LNCAP (cell line): ENCODE measurements around the gene TNIP3.

ENCODE experiments used
- TF ChIP-seq, protein P1 (sequence below): fragments of 450-650 bp; IDR thresholded peaks from 2 replicates; pipeline ENCODE4 v1.5.1; 2017; ENCODE audit warnings: mild to moderate bottlenecking

The TNIP3 gene

DNA sequence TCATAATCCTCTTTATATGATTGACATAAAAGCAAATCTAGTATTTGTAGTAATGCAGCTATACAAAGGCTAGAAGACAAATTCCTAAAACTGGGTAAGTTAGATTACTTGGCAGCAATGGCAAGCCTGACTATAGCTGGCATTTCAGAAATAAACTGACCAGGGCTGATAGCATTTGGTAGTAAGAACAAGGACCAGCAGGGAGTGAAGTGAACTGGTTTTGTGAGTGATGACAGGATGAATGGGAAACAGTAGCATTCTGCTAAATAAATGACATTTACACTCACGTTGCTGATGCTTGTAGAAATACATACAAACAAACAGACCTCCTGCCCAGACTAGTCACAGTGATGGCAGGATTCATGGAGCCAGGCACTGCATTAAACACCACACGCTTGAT is 31.5 kb upstream of the TNIP3 start:
- TF ChIP-seq, protein P1, sequence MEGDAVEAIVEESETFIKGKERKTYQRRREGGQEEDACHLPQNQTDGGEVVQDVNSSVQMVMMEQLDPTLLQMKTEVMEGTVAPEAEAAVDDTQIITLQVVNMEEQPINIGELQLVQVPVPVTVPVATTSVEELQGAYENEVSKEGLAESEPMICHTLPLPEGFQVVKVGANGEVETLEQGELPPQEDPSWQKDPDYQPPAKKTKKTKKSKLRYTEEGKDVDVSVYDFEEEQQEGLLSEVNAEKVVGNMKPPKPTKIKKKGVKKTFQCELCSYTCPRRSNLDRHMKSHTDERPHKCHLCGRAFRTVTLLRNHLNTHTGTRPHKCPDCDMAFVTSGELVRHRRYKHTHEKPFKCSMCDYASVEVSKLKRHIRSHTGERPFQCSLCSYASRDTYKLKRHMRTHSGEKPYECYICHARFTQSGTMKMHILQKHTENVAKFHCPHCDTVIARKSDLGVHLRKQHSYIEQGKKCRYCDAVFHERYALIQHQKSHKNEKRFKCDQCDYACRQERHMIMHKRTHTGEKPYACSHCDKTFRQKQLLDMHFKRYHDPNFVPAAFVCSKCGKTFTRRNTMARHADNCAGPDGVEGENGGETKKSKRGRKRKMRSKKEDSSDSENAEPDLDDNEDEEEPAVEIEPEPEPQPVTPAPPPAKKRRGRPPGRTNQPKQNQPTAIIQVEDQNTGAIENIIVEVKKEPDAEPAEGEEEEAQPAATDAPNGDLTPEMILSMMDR = no peak

DNA sequence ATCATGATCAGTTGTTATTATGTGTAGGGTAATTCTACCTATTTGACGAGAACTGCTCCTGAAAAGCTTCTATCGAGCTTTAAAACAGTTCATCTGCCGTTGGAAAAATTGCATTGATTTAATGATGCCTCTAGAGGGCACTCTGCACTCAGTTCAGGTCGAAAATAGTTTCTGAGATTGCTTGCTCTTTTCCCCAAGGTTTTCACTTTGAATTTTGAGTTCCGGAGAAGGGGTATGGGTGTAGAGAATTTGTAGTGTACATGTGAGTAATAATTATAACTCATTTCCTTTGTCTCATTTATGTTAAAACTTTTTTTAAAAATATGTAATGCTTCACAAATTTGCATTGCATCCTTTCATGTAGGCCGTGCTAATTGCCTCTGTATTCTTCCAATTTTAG is 28.4 kb upstream of the TNIP3 start:
- TF ChIP-seq, protein P1 = peak; percentile 68

DNA sequence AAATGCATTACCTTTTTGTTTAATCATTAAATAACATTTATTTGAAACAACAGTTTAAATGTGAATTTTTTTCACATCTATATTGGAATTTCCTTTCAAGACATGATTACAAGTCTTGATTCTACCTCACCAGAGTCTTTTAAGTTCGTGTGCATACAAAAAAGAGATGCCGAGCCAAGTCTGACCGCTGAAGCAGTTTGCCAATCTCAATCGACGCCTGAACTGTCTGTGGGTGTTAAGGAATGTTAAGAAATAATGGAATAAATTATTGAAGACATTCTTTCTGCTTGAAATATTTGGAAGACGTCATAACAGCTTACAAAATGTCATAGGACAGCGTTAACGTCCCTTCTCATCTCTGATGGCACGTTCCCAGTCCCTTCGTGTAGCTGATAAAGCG is 27.9 kb upstream of the TNIP3 start:
- TF ChIP-seq, protein P1 = no peak

DNA sequence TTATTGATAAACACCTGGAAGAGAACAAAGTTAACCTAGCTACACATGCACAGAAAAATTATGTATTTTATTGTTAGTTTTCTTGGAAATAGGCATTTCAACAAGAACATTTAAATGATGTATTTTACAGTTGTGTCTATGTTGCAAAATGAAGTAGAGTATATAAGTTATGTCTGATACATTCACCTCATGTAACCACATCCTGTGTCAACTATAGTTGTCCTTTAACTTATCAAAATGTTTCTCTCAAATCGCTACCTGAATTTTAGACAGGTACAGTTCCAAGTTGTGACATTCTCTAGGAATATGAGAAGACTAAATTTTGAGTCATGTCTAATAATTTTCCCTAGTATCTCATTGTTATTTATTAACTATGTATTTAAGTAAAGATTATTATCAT is 27.2 kb upstream of the TNIP3 start:
- TF ChIP-seq, protein P1 = no peak

DNA sequence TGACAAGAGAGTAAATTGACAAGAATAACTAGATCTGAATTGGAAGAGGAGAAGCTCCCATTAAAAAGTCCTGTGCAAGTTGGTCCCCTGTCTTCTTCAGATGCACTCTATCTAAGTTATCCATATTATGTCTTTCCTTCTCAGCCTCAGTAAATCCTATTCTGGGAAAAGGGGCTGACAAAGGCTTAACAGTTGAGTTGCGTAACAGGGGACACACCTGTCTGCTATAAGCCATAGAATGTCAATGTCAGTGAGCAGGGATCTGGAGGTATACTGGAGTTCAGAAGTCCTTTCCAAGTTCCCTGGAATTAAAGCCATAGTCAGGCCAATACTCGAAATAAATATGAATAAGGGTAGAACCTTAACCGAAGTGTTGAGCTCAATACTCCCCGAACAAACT is 26.3 kb upstream of the TNIP3 start:
- TF ChIP-seq, protein P1 = no peak

DNA sequence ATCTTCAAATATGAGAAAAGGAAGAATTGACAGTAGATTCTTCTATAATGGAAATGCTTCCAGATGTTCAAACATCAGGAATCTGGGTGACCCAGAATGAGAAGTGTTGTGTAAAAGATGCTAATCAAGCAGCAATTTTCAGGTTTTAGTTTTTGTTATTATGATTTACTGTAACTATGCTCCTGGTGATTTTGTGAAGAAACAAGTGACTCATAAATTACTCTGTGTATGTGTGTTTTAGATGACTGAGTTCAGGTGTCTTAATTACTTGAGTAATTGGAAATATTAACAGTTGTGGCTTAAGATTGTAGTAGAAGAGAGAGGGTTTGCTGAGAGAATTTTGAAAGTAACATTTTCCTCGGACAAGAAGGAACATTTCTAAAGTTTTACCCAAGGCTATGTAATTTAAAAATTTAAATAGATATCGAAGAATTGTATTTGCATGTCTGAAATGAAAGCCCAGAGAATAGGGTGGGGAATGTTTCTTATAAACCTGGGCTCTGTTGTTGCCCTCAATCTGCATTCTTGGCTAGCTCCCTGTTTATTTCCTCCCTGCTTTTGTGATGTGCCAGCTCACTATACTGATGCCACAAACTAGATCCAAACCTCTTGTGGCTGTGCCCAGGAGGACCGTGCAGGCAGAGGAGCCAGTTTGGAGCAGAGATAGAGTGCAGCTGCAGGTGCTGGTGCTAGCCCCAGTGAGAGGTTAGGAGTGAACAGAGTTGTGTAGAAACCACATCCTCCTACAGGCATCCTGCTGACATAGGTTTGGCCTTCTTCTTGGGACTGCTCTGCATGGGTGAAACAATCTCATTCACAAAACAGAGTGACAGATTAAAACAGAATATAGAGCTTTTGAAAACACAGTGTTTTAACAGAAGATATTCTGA is 25.4 kb upstream of the TNIP3 start:
- TF ChIP-seq, protein P1 = no peak

DNA sequence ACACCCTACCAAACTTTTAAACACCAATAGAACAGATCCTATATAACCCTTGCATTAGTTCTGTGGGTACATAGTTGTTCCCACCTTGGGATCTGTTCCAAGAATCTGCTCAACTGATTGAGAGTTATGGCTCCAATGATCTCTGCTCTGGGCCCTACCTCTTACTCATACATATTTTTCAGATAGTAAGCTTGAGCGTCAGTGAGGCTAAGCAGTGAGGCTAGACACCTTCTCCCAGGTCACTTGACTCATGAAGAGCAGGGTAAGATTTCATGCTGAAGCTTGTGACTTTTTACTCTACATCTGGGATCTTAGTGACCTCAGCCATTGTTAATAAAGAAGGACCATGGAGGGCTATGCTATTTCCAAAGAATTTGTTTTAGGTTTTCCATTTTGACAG is 23.1 kb upstream of the TNIP3 start:
- TF ChIP-seq, protein P1 = no peak
